ENCODE results near the gene ST7.

The ST7 gene

GRCh38 chr7:117122536-117122935 lies 169.2 kb downstream of the ST7 start:
- H3K4me3 ChIP-seq (ENCODE audit: low read depth, low read length), result no peak overlapping the region
- no peak for TF ChIP-seq MAX (IDR thresholded peaks at IDR 0.05; ENCODE audit: low read depth, low read length)
- TF ChIP-seq CTCF (IDR thresholded peaks at IDR 0.05; ENCODE audit: low read depth, low read length), result no peak
- no peak for TF ChIP-seq POLR2A (IDR thresholded peaks at IDR 0.05; ENCODE audit: extremely low read depth, insufficient read length)
- no peak for TF ChIP-seq MYC (IDR thresholded peaks at IDR 0.05; ENCODE audit: low read depth, low read length)
- DNase-seq (ENCODE audit: low read depth), result no peak

GRCh38 chr7:117123311-117123926 lies 170.1 kb downstream of the ST7 start:
- no peak overlapping the region for H3K4me3 ChIP-seq (ENCODE audit: low read depth, low read length)
- TF ChIP-seq POLR2A (IDR thresholded peaks at IDR 0.05; ENCODE audit: extremely low read depth, insufficient read length), result no peak
- no peak for TF ChIP-seq CTCF (IDR thresholded peaks at IDR 0.05; ENCODE audit: low read depth, low read length)
- TF ChIP-seq MYC (IDR thresholded peaks at IDR 0.05; ENCODE audit: low read depth, low read length), result no peak
- no peak for TF ChIP-seq MAX (IDR thresholded peaks at IDR 0.05; ENCODE audit: low read depth, low read length)
- no peak for DNase-seq (ENCODE audit: low read depth)

GRCh38 chr7:117124591-117125220 lies 171.4 kb downstream of the ST7 start:
- TF ChIP-seq POLR2A (IDR thresholded peaks at IDR 0.05; ENCODE audit: extremely low read depth, insufficient read length) (no peak), CTCF (IDR thresholded peaks at IDR 0.05; ENCODE audit: low read depth, low read length) (no peak), MYC (IDR thresholded peaks at IDR 0.05; ENCODE audit: low read depth, low read length) (no peak), MAX (IDR thresholded peaks at IDR 0.05; ENCODE audit: low read depth, low read length) (no peak)
- H3K4me3 ChIP-seq (ENCODE audit: low read depth, low read length), result no peak overlapping the region
- DNase-seq (ENCODE audit: low read depth), result peak; percentile 76

- H3K4me3 ChIP-seq (ENCODE audit: low read depth, low read length), result no peak overlapping the region
- no peak for DNase-seq (ENCODE audit: low read depth)
- TF ChIP-seq MAX (IDR thresholded peaks at IDR 0.05; ENCODE audit: low read depth, low read length) (no peak), MYC (IDR thresholded peaks at IDR 0.05; ENCODE audit: low read depth, low read length) (no peak), POLR2A (IDR thresholded peaks at IDR 0.05; ENCODE audit: extremely low read depth, insufficient read length) (no peak), CTCF (IDR thresholded peaks at IDR 0.05; ENCODE audit: low read depth, low read length) (no peak)
These were observed 173.4 kb downstream of the ST7 start for GRCh38 chr7:117126676-117127075.

- no peak overlapping the region for H3K4me3 ChIP-seq (ENCODE audit: low read depth, low read length)
- peak; percentile 75 for DNase-seq (ENCODE audit: low read depth)
- TF ChIP-seq CTCF (IDR thresholded peaks at IDR 0.05; ENCODE audit: low read depth, low read length), result peak; percentile 62
- no peak for TF ChIP-seq MYC (IDR thresholded peaks at IDR 0.05; ENCODE audit: low read depth, low read length)
These were observed 174.4 kb downstream of the ST7 start for GRCh38 chr7:117127585-117128168.
